HepG2 (cell line): ENCODE measurements around the gene LDLR.

Experiments
- PRDM10 ChIP-seq: sonication (generic); formaldehyde crosslinking; IDR thresholded peaks from 2 replicates; pipeline ENCODE4 v1.4.0; 2020; ENCODE audit warnings: low read depth, missing genetic modification reagents
- SMC3 ChIP-seq: IDR thresholded peaks from 2 replicates; pipeline ENCODE4 v1.6.1; 2011; ENCODE audit warnings: low read length, improper control_type of control experiment
- ZNF253 ChIP-seq: sonication (generic); formaldehyde crosslinking; IDR thresholded peaks from 2 replicates; pipeline ENCODE4 v1.8.0; 2022; ENCODE audit warnings: mild to moderate bottlenecking, missing genetic modification reagents, borderline replicate concordance

- no peak for TF ChIP-seq PRDM10
- no peak for TF ChIP-seq SMC3
- TF ChIP-seq ZNF253 (CRISPR knock-in tag): no peak
These were observed 10.4 kb upstream of the LDLR start for GRCh38 chr19:11078893-11079292.
